HEK293T (cell line): Measurements from ENCODE around the gene PHLDA1.

ENCODE experiments used
- ARNT ChIP-seq: fragments of 450-650 bp; IDR thresholded peaks from 2 replicates; pipeline ENCODE4 v1.6.1; 2017; ENCODE audit warnings: mild to moderate bottlenecking
- BHLHE40 ChIP-seq: fragments of 450-650 bp; IDR thresholded peaks from 2 replicates; pipeline ENCODE4 v1.6.1; 2016; ENCODE audit warnings: mild to moderate bottlenecking, moderate library complexity, borderline replicate concordance
- PKNOX1 ChIP-seq: fragments of 450-650 bp; IDR thresholded peaks from 2 replicates; pipeline ENCODE4 v1.6.1; 2016
- SP1 ChIP-seq: fragments of 450-650 bp; IDR thresholded peaks from 2 replicates; pipeline ENCODE4 v1.6.1; 2017
- SUZ12 ChIP-seq: fragments of 450-650 bp; IDR thresholded peaks from 2 replicates; pipeline ENCODE4 v1.6.1; 2016; ENCODE audit warnings: mild to moderate bottlenecking
- TARDBP ChIP-seq: fragments of 450-650 bp; IDR thresholded peaks from 2 replicates; pipeline ENCODE4 v1.6.1; 2016

GRCh38 chr12:76024942-76025600 lies 6.5 kb downstream of the PHLDA1 start:
- TF ChIP-seq BHLHE40 (no peak), SP1 (no peak), PKNOX1 (no peak), SUZ12 (no peak), ARNT (no peak), TARDBP (no peak)
